ENCODE results near the gene MRPS30.

MRPS30 gene

DNA sequence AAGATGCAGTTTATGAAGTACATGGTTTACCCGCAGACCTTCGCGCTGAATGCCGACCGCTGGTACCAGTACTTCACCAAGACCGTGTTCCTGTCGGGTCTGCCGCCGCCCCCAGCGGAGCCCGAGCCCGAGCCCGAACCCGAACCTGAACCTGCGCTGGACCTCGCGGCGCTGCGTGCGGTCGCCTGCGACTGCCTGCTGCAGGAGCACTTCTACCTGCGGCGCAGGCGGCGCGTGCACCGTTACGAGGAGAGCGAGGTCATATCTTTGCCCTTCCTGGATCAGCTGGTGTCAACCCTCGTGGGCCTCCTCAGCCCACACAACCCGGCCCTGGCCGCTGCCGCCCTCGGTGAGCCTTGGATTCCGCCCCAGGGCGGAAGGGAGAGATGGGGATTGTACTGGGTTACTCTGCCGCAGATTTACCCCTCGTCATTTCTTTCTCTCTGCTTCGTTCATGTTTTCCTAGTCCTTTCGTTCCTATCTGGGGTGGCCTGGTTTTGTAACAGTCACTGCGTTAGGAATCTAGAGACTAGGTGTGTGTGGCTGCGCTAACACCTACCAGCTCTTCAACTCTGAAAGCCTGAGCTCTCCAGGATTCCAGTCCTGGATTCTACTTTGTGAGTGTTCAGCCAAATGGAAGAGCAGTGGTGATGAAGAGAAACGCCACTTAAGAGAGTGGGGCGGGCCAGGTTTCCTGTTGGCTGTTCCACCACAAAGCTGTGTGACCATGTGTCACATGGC lies 638 bp downstream of the MRPS30 start:
- Histone ChIP-seq H4K20me1 (ENCODE audit: low read depth, low read length) (peaks cover 11% of the 10 kb centered on the region), H3K9ac (ENCODE audit: low read length) (peak overlapping the region; percentile 82), H3K27me3 (ENCODE audit: low read length) (no peaks in the 10 kb centered on the region), H2AFZ (ENCODE audit: low read depth, low read length, severe bottlenecking) (peak overlapping the region; percentile 62), H3K27ac (ENCODE audit: low read depth, low read length) (peak overlapping the region; percentile 70), H3K4me2 (ENCODE audit: low read depth, low read length, poor library complexity, severe bottlenecking) (peak overlapping the region; percentile 97), H3K4me3 (ENCODE audit: insufficient read depth, low read length, poor library complexity, severe bottlenecking) (peak overlapping the region; percentile 96), H3F3A (ENCODE audit: insufficient read depth) (no peaks in the 10 kb centered on the region), H3K36me3 (ENCODE audit: low read length) (peaks cover 35% of the 10 kb centered on the region), H3K79me2 (ENCODE audit: insufficient read depth, low read length) (peaks cover 56% of the 10 kb centered on the region), H3K9me2 (replicated peaks; ENCODE audit: insufficient read depth, low read length) (no peaks in the 10 kb centered on the region), H3K9me3 (ENCODE audit: insufficient read depth, low read length) (no peaks in the 10 kb centered on the region)
- TF ChIP-seq, protein P1, sequence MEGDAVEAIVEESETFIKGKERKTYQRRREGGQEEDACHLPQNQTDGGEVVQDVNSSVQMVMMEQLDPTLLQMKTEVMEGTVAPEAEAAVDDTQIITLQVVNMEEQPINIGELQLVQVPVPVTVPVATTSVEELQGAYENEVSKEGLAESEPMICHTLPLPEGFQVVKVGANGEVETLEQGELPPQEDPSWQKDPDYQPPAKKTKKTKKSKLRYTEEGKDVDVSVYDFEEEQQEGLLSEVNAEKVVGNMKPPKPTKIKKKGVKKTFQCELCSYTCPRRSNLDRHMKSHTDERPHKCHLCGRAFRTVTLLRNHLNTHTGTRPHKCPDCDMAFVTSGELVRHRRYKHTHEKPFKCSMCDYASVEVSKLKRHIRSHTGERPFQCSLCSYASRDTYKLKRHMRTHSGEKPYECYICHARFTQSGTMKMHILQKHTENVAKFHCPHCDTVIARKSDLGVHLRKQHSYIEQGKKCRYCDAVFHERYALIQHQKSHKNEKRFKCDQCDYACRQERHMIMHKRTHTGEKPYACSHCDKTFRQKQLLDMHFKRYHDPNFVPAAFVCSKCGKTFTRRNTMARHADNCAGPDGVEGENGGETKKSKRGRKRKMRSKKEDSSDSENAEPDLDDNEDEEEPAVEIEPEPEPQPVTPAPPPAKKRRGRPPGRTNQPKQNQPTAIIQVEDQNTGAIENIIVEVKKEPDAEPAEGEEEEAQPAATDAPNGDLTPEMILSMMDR (IDR thresholded peaks at IDR 0.05; ENCODE audit: insufficient read depth, low read length, poor library complexity, severe bottlenecking), result no peak
- TF ChIP-seq EZH2phosphoT487 (conservative IDR thresholded peaks at IDR 0.05; ENCODE audit: low read length), result no peak

DNA sequence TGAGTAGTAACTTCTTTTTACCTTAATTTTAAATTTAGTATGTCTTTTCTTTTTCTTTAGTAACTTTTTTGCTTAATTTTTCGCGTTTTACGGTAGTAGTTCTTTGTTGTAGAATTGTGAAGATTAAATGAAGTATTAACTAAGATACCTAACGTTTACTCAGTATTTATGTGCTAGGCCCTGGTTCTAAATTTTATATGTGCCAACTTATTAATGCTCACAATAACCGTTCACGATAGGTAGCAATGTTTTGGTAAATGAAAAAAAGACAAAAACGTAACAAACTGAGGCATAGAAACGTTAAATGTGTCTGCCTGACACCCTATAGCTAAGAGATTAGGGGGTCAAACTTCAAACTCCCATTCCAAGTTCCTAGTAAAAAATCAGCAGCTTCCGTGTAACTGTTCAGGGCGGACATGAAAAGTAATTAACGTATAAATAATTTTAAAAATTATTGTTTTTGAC lies 1.2 kb downstream of the MRPS30 start:
- Histone ChIP-seq H3K9me2 (replicated peaks; ENCODE audit: insufficient read depth, low read length) (no peaks in the 10 kb centered on the region), H3K4me3 (ENCODE audit: insufficient read depth, low read length, poor library complexity, severe bottlenecking) (peak overlapping the region; percentile 96), H3K9ac (ENCODE audit: low read length) (peak overlapping the region; percentile 82), H3K36me3 (ENCODE audit: low read length) (peaks cover 41% of the 10 kb centered on the region), H3K79me2 (ENCODE audit: insufficient read depth, low read length) (peaks cover 56% of the 10 kb centered on the region), H3K9me3 (ENCODE audit: insufficient read depth, low read length) (no peaks in the 10 kb centered on the region), H3F3A (ENCODE audit: insufficient read depth) (no peaks in the 10 kb centered on the region), H2AFZ (ENCODE audit: low read depth, low read length, severe bottlenecking) (peak overlapping the region; percentile 62), H3K4me2 (ENCODE audit: low read depth, low read length, poor library complexity, severe bottlenecking) (peak overlapping the region; percentile 97), H4K20me1 (ENCODE audit: low read depth, low read length) (peaks cover 11% of the 10 kb centered on the region), H3K27ac (ENCODE audit: low read depth, low read length) (peak overlapping the region; percentile 70; the same call in 1 of the 2 replicates), H3K27me3 (ENCODE audit: low read length) (no peaks in the 10 kb centered on the region)
- TF ChIP-seq, protein P1 (IDR thresholded peaks at IDR 0.05; ENCODE audit: insufficient read depth, low read length, poor library complexity, severe bottlenecking), result no peak
- TF ChIP-seq EZH2phosphoT487 (conservative IDR thresholded peaks at IDR 0.05; ENCODE audit: low read length), result no peak

DNA sequence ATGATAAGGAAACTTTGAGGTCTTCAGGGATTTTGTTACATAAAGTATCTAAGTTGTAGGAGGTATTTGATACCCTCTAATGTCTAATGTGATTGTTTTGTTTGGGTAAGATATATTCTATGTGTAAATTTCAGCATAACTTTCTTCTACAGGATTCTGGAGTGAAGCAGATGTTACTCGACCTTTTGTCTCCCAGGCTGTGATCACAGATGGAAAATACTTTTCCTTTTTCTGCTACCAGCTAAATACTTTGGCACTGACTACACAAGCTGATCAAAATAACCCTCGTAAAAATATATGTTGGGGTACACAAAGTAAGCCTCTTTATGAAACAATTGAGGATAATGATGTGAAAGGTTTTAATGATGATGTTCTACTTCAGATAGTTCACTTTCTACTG lies 6.0 kb downstream of the MRPS30 start:
- peaks cover 11% of the 10 kb centered on the region for H4K20me1 ChIP-seq (ENCODE audit: low read depth, low read length)
- H3K27ac ChIP-seq (ENCODE audit: low read depth, low read length), result no peak overlapping the region
- H2AFZ ChIP-seq (ENCODE audit: low read depth, low read length, severe bottlenecking), result no peak overlapping the region
- no peak overlapping the region for H3K9ac ChIP-seq (ENCODE audit: low read length)
- peaks cover 38% of the 10 kb centered on the region for H3K79me2 ChIP-seq (ENCODE audit: insufficient read depth, low read length)
- no peak overlapping the region for H3K4me3 ChIP-seq (ENCODE audit: insufficient read depth, low read length, poor library complexity, severe bottlenecking)
- H3K9me2 ChIP-seq (replicated peaks; ENCODE audit: insufficient read depth, low read length), result no peaks in the 10 kb centered on the region
- no peak overlapping the region for H3K4me2 ChIP-seq (ENCODE audit: low read depth, low read length, poor library complexity, severe bottlenecking)
- no peaks in the 10 kb centered on the region for H3K27me3 ChIP-seq (ENCODE audit: low read length)
- no peaks in the 10 kb centered on the region for H3F3A ChIP-seq (ENCODE audit: insufficient read depth)
- TF ChIP-seq, protein P1 (IDR thresholded peaks at IDR 0.05; ENCODE audit: insufficient read depth, low read length, poor library complexity, severe bottlenecking), result no peak
- no peaks in the 10 kb centered on the region for H3K9me3 ChIP-seq (ENCODE audit: insufficient read depth, low read length)
- H3K36me3 ChIP-seq (ENCODE audit: low read length), result peaks cover 75% of the 10 kb centered on the region

Data from SU-DHL-6 (cell line).